ENCODE measurements around the gene VANGL1. TPM values are rescaled to one million over a fixed set of nuclear protein-coding genes. Genes with fewer than 3 reads are reported as not detected.
"Not testable (repeated sequence)": the region's sequence is repeated elsewhere in the genome, so short reads cannot be mapped to it uniquely, and the experiment has no call there.

Gene VANGL1
- total RNA-seq, 2 experiments from 2014 or later = 2.4 to 2.9 TPM

DNA sequence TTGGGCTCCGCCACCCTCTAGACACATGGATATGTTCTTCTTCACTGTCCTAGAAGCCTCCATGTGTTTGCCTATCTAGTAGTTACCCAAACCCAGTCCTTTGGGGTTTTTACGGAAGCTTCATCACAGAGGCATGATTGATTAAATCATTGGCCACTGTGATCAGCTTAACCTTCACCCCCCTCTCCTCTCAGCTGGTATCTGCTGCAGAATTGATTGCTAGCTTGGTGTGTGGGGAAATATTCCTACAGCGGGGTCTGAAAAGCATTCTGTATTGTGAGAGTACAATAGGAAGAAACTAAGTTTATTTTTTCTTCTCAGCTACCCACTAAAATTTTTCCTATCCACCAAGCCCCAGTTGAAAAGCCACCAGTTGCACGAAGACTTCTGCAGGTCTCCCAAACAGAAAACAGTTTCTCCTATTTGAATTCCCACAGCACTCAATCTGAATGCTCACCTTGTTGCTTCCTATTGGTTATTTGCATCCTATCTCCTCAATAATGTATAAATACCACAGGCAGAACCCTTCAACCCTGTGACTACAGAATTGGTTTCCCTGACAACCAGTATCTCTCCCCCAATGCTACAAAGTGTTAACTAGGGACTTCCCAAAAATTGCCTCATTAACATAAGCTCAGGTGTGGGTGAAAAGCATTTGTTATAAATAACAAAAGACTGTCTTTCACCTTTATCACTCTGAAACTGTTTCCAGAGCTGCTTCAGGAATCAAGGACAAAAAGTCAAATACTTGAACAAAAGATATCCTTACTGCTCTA lies 9.3 kb upstream of the VANGL1 start:
- no peak overlapping the region for H3K27ac Mint-ChIP-seq
- H3K9me3 Mint-ChIP-seq = peaks cover 25% of the 10 kb centered on the region

DNA sequence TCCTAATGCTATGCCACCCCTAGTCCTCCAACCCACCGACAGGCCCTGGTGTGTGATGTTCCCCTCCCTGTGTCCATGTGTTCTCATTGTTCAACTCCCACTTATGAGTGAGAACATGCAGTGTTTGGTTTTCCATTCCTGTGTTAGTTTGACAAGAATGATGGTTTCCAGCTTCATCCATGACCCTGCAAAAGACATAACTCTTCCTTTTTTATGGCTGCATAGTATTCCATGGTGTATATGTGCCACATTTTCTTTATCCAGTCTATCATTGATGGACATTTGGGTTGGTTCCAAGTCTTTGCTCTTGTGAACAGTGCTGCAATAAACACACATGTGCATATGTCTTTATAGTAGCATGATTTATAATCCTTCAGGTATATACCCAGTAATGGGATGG lies 8.2 kb upstream of the VANGL1 start:
- not testable (repeated sequence) for H3K4me3 Mint-ChIP-seq, H3K4me1 Mint-ChIP-seq, H3K27ac Mint-ChIP-seq, DNase-seq, H3K36me3 Mint-ChIP-seq
- Mint-ChIP-seq H3K27me3 (peaks cover 30% of the 10 kb centered on the region), H3K9me3 (peaks cover 28% of the 10 kb centered on the region)

More for the DNA sequence above, 9.3 kb upstream of the VANGL1 start:
- DNase-seq = no peak
- Mint-ChIP-seq H3K4me3 (no peak overlapping the region), H3K4me1 (no peaks in the 10 kb centered on the region), H3K36me3 (peaks cover 3% of the 10 kb centered on the region), H3K27me3 (peaks cover 29% of the 10 kb centered on the region)

DNA sequence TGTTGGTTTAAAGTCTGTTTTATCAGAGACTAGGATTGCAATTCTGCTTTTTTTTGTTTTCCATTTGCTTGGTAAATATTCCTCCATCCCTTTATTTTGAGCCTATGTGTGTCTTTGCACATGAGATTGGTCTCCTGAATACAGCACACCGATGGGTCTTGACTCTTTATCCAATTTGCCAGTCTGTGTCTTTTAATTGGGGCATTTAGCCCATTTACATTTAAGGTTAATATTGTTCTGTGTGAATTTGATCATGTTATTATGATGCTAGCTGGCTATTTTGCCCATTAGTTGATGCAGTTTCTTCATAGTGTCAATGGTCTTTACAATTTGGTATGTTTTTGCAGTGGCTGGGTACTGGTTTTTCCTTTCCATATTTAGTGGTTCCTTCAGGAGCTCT lies 4.5 kb upstream of the VANGL1 start:
- DNase-seq, H3K4me3 Mint-ChIP-seq, H3K4me1 Mint-ChIP-seq, H3K27ac Mint-ChIP-seq: not testable (repeated sequence)
- Mint-ChIP-seq H3K9me3 (peaks cover 38% of the 10 kb centered on the region), H3K27me3 (peaks cover 34% of the 10 kb centered on the region), H3K36me3 (peaks cover 11% of the 10 kb centered on the region)

DNA sequence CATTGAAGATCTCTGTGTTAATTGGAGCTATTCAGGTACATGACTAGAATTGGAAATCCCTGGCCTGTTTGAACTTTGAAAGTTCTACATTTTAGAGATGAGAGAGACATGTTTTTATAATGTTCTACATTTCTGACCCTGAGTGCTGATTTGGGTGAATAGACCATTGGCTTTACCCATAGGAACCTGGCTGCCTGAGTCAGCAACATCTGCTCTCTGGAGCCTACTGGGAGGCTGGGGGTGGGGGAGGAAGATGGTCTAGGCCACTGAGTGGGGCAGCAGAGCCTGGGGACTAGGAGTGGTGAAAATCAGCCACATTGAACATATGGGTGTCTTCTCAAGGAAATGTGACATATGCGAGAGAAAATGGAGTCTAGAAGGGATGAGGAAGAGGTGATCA lies 1.4 kb upstream of the VANGL1 start:
- no peak overlapping the region for H3K27ac Mint-ChIP-seq

DNA sequence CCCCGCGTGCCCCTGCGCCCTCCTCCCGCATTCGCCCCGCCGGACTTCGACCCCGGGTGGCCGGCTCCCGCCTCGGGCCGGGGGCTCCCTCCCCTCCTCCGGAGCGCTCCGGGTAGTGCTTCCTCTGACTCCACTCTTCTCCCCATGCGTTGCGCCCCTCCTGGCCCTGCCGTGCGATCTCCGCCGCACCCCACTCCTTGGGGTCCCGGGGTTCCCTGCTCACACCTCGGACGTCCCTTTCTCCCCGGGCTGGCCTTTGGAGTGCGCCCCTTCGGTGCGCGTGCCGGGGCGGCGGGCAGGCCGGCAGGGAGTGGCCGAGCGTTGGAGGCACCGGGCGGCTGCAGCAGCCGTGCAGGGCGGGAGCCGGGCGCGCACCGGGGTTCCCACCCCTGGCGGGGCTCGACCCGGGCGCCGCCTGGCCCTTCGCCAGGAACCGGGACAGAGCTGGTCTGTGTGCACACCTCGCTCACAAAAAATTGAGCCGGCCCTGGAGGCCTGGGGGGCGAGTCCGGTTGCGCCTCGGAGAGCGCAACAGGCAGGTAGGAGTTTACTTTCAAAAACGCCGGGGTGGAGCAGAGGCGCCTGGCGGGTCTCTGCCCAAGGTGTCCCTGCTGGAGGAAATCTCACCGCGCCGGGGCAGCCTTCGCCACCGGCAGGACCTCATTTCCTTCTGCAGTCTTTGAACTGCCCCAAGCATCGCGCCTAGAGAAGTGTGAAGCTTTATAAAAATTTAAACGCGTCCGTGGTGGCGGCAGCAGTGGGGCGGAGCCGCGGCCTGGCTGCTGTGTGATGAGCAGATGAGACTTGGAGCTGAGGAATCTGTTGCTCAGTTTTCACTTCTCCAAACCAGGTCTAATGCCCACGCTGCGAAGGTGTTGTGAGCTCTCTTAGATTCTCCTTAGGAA lies 650 bp downstream of the VANGL1 start:
- peak; percentile 27 for DNase-seq
- peaks cover 18% of the 10 kb centered on the region for H3K9me3 Mint-ChIP-seq
- peaks cover 41% of the 10 kb centered on the region for H3K27me3 Mint-ChIP-seq
- peak overlapping the region; percentile 72 for H3K4me3 Mint-ChIP-seq
- no peak overlapping the region for H3K27ac Mint-ChIP-seq
- peaks cover 8% of the 10 kb centered on the region for H3K36me3 Mint-ChIP-seq
- peaks cover 4% of the 10 kb centered on the region for H3K4me1 Mint-ChIP-seq

More for the DNA sequence above, 1.4 kb upstream of the VANGL1 start:
- Mint-ChIP-seq H3K4me3 (no peak overlapping the region), H3K9me3 (peaks cover 31% of the 10 kb centered on the region), H3K36me3 (peaks cover 8% of the 10 kb centered on the region), H3K4me1 (peaks cover 4% of the 10 kb centered on the region), H3K27me3 (peaks cover 52% of the 10 kb centered on the region)
- DNase-seq = no peak

DNA sequence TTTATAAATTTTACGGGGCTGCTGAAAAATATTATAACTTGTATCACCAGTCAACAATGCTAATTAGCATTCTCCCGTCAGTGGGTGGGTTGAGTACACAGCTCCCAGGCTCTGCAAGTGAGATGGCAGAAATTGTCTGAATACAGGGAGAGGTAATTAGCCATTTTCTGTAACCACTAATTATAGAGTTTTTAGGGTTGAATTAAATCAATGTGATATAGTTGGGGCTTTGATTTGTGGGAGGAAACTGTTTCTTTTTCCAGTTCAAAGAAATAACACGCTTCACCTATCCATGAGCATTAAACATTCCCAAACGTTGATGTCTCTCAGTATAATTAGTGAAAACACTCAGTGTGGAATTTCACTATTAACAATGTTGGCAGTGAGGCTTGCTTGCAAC lies 1.5 kb downstream of the VANGL1 start:
- DNase-seq = no peak
- H3K27me3 Mint-ChIP-seq = peaks cover 40% of the 10 kb centered on the region
- peaks cover 13% of the 10 kb centered on the region for H3K9me3 Mint-ChIP-seq
- peaks cover 8% of the 10 kb centered on the region for H3K36me3 Mint-ChIP-seq
- H3K4me3 Mint-ChIP-seq = peak overlapping the region; percentile 72
- H3K4me1 Mint-ChIP-seq = peaks cover 4% of the 10 kb centered on the region
- H3K27ac Mint-ChIP-seq = no peak overlapping the region

DNA sequence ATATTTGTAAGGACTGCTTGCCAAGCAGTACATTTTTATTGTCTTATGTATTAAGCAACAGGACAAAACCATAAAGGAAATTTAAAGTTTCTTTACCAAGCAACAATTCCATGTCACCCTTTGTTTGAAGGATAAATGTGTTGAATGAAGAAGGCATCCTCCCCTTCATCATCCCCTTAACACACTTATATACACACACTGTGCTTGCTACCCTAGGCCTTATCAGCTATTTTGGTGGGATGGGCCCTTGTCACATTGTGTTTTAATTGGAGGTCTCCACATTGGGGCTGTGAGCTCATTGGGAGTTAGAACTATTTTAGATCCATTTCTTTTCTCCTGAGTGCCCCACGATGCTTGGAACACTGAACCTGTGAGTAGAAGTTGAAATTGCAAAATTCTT lies 1.9 kb downstream of the VANGL1 start:
- Mint-ChIP-seq H3K4me1 (peaks cover 4% of the 10 kb centered on the region), H3K4me3 (no peak overlapping the region), H3K9me3 (peaks cover 9% of the 10 kb centered on the region)

DNA sequence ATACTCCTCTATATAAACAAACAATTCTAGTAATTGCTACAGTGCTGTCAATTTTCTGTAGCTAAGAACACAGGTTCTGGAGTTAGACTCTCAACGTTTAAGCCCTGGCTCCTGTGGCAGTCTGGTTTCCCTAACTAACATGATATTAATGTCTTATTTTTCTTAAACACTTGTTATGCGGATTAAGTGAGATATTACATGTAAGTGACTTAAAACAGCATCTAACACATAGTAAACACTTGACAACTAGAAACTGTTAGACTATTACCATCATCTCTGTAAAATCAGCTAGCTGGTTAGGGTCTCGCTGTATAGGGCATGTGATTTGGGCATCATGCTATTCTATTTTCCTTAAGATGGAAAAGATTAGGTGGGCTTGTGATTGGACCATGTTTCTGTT lies 2.3 kb downstream of the VANGL1 start:
- H3K27ac Mint-ChIP-seq = no peak overlapping the region
- peaks cover 9% of the 10 kb centered on the region for H3K9me3 Mint-ChIP-seq
- H3K4me1 Mint-ChIP-seq = peaks cover 4% of the 10 kb centered on the region
- no peak for DNase-seq
- no peak overlapping the region for H3K4me3 Mint-ChIP-seq
- H3K27me3 Mint-ChIP-seq = peaks cover 40% of the 10 kb centered on the region
- H3K36me3 Mint-ChIP-seq = peaks cover 5% of the 10 kb centered on the region

More for the DNA sequence above, 1.9 kb downstream of the VANGL1 start:
- Mint-ChIP-seq H3K27me3 (peaks cover 40% of the 10 kb centered on the region), H3K36me3 (peaks cover 6% of the 10 kb centered on the region), H3K27ac (no peak overlapping the region)
- DNase-seq = no peak

DNA sequence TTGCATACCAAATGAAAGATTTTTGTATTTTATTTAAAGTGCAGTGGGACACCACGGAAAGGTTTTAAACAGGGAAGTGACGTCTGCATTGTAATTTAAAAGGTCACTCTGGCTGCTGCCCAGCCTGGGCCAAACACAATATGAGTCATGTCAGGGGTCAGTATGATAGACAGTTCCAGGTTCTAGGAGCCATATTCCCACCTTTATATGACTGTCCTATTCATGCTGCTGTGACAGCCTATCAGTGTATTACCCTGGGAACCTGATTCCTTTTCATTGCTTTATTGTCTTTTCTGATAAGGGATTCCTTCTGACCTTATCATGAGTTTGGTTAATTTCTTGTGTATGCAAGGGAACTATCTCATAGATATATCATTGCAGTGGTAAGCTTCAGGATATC lies 5.3 kb downstream of the VANGL1 start:
- no peak overlapping the region for H3K4me3 Mint-ChIP-seq
- DNase-seq = no peak
- H3K4me1 Mint-ChIP-seq = peaks cover 15% of the 10 kb centered on the region
- no peaks in the 10 kb centered on the region for H3K36me3 Mint-ChIP-seq
- H3K27me3 Mint-ChIP-seq = peaks cover 23% of the 10 kb centered on the region
- no peak overlapping the region for H3K27ac Mint-ChIP-seq
- H3K9me3 Mint-ChIP-seq = no peaks in the 10 kb centered on the region

DNA sequence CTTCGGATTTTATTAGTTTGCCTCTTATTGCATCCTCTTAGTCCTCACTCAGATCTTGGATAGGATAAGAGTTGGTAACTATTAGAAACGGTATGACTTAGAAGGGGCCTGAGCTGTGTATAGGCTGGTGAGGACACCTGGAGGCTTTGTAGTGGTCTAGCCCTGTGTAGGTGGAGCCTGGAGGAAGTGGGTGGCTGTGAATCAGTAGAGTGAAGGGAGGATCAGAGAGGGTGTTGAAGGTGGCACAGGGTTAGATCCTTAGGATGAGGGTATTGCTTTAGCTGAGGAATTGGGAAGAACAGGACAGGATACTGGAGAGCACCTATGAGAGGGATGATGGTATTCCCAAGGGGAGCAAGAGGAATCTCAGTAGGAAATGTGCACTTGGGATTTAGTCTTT lies 5.7 kb downstream of the VANGL1 start:
- H3K4me3 Mint-ChIP-seq = no peak overlapping the region
- H3K27me3 Mint-ChIP-seq = peaks cover 22% of the 10 kb centered on the region
- H3K9me3 Mint-ChIP-seq = no peaks in the 10 kb centered on the region
- H3K36me3 Mint-ChIP-seq = no peaks in the 10 kb centered on the region
- peaks cover 15% of the 10 kb centered on the region for H3K4me1 Mint-ChIP-seq
- no peak overlapping the region for H3K27ac Mint-ChIP-seq
- DNase-seq = peak; percentile 23

DNA sequence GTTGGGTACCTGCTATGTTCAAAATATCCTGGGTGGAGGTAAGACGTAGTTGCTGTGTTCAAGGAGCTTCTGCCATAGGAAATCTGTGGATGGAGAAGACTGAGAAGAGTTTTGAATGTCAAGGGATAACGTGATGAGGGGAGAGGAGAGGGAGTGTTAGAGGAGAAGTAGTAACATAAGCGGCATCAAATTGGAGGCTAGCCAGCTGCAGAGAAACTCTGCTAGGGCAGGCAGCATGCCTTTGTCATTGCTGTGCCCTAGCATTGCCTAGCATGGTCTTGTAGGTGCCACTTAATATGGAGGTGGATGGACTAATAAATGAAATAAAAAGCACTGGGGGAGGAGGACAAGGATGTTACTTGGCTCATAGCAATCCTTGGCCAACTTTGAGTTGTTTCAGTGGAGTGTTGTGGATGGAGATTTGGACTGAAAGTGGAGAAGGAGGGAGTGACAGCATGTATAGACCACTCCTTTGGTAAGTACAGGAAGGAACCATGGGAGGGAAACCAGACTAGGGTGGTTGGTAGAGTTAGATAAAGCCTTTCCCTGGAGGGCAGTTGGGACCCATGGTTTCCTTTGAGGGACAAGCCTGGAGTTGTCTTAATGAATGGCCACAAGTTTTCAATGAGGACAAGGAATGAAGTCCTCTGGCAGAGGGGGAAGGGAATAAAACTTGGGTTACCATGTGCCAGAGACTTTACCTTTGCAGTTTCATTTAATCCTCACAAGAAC lies 6.3 kb downstream of the VANGL1 start:
- DNase-seq = no peak
- Mint-ChIP-seq H3K27ac (no peak overlapping the region), H3K4me3 (no peak overlapping the region), H3K36me3 (no peaks in the 10 kb centered on the region), H3K4me1 (peaks cover 12% of the 10 kb centered on the region), H3K9me3 (no peaks in the 10 kb centered on the region), H3K27me3 (peaks cover 17% of the 10 kb centered on the region)

DNA sequence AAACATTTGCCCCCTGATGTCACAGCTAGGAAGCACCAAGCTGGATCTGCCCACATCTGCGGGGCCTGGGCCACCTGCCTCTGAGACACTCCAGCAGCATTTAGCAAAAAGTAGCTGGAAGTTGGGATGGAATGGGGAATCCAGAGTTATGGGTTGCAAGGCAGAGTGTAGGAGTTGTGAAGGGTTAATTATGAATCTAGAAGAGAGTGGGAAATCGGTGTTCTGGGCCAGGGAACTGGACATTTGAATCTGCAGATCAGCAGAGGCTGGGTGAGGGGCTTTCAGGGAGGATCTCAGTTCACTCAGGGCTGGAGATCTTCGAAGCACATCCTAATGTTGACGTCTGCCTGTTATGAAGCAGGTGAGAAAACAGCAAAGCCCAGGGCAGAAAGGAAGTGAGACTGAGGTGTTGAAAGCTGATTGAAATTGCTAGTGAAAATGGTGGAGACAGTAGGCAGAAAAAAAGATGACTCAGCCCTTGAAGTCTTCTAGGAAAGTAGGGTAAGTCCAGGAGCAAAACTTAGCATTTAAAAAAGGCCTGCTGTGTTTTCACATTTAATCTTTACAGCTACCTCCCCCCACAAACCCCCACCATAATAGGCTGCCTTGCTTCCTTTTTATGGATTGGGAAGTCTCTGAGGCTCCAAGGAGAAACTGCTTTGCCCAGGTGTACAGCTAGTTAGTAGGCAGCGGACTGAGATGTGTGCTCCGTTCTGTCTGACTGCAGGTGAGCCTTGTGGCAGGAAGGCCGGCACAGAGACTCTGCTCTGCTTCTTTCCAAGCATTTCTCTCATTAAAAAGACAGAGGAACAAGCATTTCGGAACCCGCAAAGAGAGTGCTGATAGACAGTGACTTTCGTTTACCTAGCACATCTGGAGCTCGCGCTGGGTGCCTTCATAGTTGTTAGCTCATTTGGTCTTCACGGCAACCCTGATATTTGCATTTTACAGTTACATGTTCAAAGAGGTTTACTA lies 7.2 kb downstream of the VANGL1 start:
- H3K4me3 Mint-ChIP-seq = no peak overlapping the region
- H3K9me3 Mint-ChIP-seq = no peaks in the 10 kb centered on the region
- H3K27me3 Mint-ChIP-seq = peaks cover 7% of the 10 kb centered on the region
- H3K27ac Mint-ChIP-seq = no peak overlapping the region
- no peaks in the 10 kb centered on the region for H3K36me3 Mint-ChIP-seq
- peak; percentile 31 for DNase-seq
- peaks cover 11% of the 10 kb centered on the region for H3K4me1 Mint-ChIP-seq

DNA sequence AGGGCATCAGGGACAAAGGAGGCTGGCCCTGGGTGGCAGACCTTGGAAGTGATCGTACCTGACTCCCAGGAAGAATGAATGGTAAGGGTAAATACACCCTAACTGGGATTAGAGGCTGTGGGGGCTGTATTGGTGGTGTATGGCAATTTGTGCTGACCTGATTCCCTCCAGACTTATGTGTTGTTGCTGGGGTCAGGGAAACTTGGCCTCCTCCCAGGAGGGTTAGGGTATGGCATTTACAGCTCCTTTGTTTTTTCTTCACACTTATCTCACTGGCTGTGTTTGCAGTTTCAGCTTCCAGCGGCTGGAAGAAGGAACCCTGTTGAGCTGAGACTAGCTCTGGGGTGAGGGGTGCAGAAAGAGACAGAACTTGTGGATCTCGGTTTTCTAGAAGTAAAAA lies 8.2 kb downstream of the VANGL1 start:
- Mint-ChIP-seq H3K9me3 (no peaks in the 10 kb centered on the region), H3K4me1 (peaks cover 12% of the 10 kb centered on the region), H3K36me3 (no peaks in the 10 kb centered on the region), H3K27ac (no peak overlapping the region), H3K4me3 (no peak overlapping the region), H3K27me3 (no peaks in the 10 kb centered on the region)
- DNase-seq = no peak

DNA sequence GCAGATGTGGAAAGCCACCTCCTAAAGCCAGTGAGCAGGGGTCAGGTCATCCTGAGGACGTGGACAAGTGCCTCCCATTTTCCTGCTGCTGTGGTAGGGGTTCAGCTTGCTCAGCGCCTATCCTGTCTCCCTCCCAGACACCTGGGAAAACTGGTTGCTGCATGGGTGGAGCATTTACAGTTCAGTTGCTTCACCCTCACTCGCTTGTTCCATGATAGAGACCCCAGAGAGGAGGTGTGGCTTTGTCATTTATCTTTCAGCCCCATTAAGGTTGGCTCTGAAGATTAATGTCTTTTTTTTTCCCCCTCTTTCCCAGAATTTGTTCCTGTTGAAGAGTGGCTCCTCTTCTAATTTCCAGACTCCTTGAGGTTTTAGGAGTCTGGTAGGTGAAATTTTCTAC lies 9.2 kb downstream of the VANGL1 start:
- H3K36me3 Mint-ChIP-seq = no peaks in the 10 kb centered on the region
- no peak overlapping the region for H3K4me3 Mint-ChIP-seq
- H3K27ac Mint-ChIP-seq = no peak overlapping the region
- DNase-seq = no peak
- no peaks in the 10 kb centered on the region for H3K9me3 Mint-ChIP-seq
- H3K27me3 Mint-ChIP-seq = no peaks in the 10 kb centered on the region
- peaks cover 19% of the 10 kb centered on the region for H3K4me1 Mint-ChIP-seq

All from activated naive CD8-positive, alpha-beta T cell treated with anti-CD3 and anti-CD28 coated beads for 36 hours (primary cell).